H1 (cell line): ENCODE measurements around the gene DAPK1. TPM values are rescaled to one million over a fixed set of nuclear protein-coding genes. Genes with fewer than 3 reads are reported as not detected.

Experiments used
- CTCF ChIA-PET: fragments of 300-600 bp; sonication (Branson Sonifier 250); formaldehyde crosslinking; loops from one replicate; lab custom pipeline; 2021; ENCODE audit not compliant: partially characterized antibody; lab: Charles Lee
- POLR2A ChIA-PET: fragments of 300-600 bp; sonication (Branson Sonifier 250); formaldehyde crosslinking; loops from one replicate; lab custom pipeline; 2021; ENCODE audit warnings: inconsistent platforms; ENCODE audit not compliant: partially characterized antibody; lab: Charles Lee
- DNase-seq, 2 experiments: peaks; one replicate each; pipeline versions ENCODE4 v3.0.0 to v3.0.0-alpha.2; 2010 to 2022; ENCODE audit warnings: low spot score in 2 of 2, low read depth in 1 of 2, mixed read lengths in 1 of 2
- FAIRE-seq: peaks from 2 replicates; lab custom pipeline; 2011; peaks lifted over from hg19 to GRCh38; lab: Jason Lieb, UNC
- H2AFZ ChIP-seq: 2 replicates; pipeline ENCODE4 v1.8.1; 2012; ENCODE audit warnings: low read length, inconsistent platforms
- H2AK5ac ChIP-seq: 2 replicates; pipeline ENCODE4 v1.6.1; 2013; ENCODE audit warnings: low read depth, low read length
- H2BK120ac ChIP-seq: replicated peaks from 2 replicates; pipeline ENCODE3; 2013; ENCODE audit warnings: low read depth, low read length, inconsistent platforms
- H2BK12ac ChIP-seq: 2 replicates; pipeline ENCODE4 v1.6.1; 2013; ENCODE audit warnings: low read depth, low read length
- H2BK15ac ChIP-seq: 2 replicates; pipeline ENCODE4 v1.6.1; 2013; ENCODE audit warnings: low read length
- H2BK20ac ChIP-seq: 2 replicates; pipeline ENCODE4 v1.6.1; 2013; ENCODE audit warnings: low read length
- H2BK5ac ChIP-seq: 2 replicates; pipeline ENCODE4 v1.6.1; 2013; ENCODE audit warnings: low read depth, low read length
- H3K14ac ChIP-seq: 2 replicates; pipeline ENCODE4 v1.6.1; 2013; ENCODE audit warnings: inconsistent platforms; ENCODE audit not compliant: insufficient read length
- H3K18ac ChIP-seq: 2 replicates; pipeline ENCODE4 v1.6.1; 2013; ENCODE audit warnings: low read length; ENCODE audit errors: extremely low read depth
- H3K23ac ChIP-seq: 2 replicates; pipeline ENCODE4 v1.6.1; 2013; ENCODE audit warnings: inconsistent platforms; ENCODE audit not compliant: insufficient read length
- H3K23me2 ChIP-seq: 2 replicates; pipeline ENCODE4 v1.6.1; 2013; ENCODE audit warnings: low read depth, low read length
- H3K27ac ChIP-seq: 2 replicates; pipeline ENCODE4 v1.6.1; 2011; ENCODE audit warnings: low read depth, low read length, inconsistent platforms
- H3K27me3 ChIP-seq, 4 experiments: replicated peaks in 1 of 4; 1 replicate in 1 of 4; 2 replicates in 3 of 4; pipeline versions ENCODE4 v1.6.1 to v1.8.1; 2011 to 2013; ENCODE audit warnings: low read length in 3 of 4, mild to moderate bottlenecking in 3 of 4, inconsistent platforms in 2 of 4, mixed read lengths in 2 of 4, moderate library complexity in 1 of 4; ENCODE audit not compliant: control insufficient read depth in 3 of 4, insufficient read depth in 3 of 4; ENCODE audit errors: extremely low read depth in 1 of 4
- H3K36me3 ChIP-seq, 4 experiments: 2 replicates each; pipeline versions ENCODE4 v1.6.1 to v1.8.1; 2011 to 2013; ENCODE audit warnings: mild to moderate bottlenecking in 4 of 4, low read length in 3 of 4, moderate library complexity in 2 of 4, control low read depth in 1 of 4, inconsistent platforms in 1 of 4; ENCODE audit not compliant: insufficient read depth in 4 of 4, control insufficient read depth in 2 of 4
- H3K4ac ChIP-seq: replicated peaks from 2 replicates; pipeline ENCODE3; 2013; ENCODE audit warnings: low read length, low read depth, mixed read lengths, inconsistent platforms; ENCODE audit not compliant: insufficient read length
- H3K4me1 ChIP-seq, 4 experiments: replicated peaks in 1 of 4; 1 replicate in 1 of 4; 2 replicates in 3 of 4; pipeline versions ENCODE4 v1.6.1 to v1.8.1; 2011 to 2013; ENCODE audit warnings: low read length in 3 of 4, inconsistent platforms in 2 of 4, mixed read lengths in 1 of 4; ENCODE audit not compliant: insufficient read depth in 4 of 4, control insufficient read depth in 3 of 4
- H3K4me2 ChIP-seq, 2 experiments: 2 replicates each; pipeline versions ENCODE4 v1.6.1 to v1.8.1; 2011 to 2013; ENCODE audit warnings: low read depth in 2 of 2, low read length in 2 of 2, control low read depth in 1 of 2, inconsistent platforms in 1 of 2, mild to moderate bottlenecking in 1 of 2; ENCODE audit not compliant: insufficient read depth in 1 of 2
- H3K4me3 ChIP-seq, 4 experiments: fragments of 200-600, 300-600 bp in 1 of 4; sonication (generic), shearing (Covaris generic), sonication (Bioruptor Twin) in 1 of 4; 2 replicates each; pipeline versions ENCODE4 v1.5.1 to v1.8.1; 2011 to 2016; ENCODE audit warnings: low read length in 4 of 4, low read depth in 3 of 4, control low read depth in 2 of 4, inconsistent platforms in 2 of 4, mild to moderate bottlenecking in 2 of 4, mixed read lengths in 1 of 4, moderate library complexity in 1 of 4; ENCODE audit not compliant: insufficient read depth in 2 of 4; ENCODE audit errors: extremely low read depth in 1 of 4
- H3K56ac ChIP-seq: replicated peaks from 2 replicates; pipeline ENCODE3; 2013; ENCODE audit warnings: low read depth, mild to moderate bottlenecking, mixed read lengths, low read length, inconsistent platforms; ENCODE audit not compliant: insufficient read length
- H3K79me1 ChIP-seq: 2 replicates; pipeline ENCODE4 v1.6.1; 2013; ENCODE audit warnings: low read depth, low read length, control low read depth
- H3K79me2 ChIP-seq, 2 experiments: 2 replicates each; pipeline versions ENCODE4 v1.6.1 to v1.8.1; 2012 to 2013; ENCODE audit warnings: low read length in 2 of 2, mild to moderate bottlenecking in 2 of 2, inconsistent platforms in 1 of 2; ENCODE audit not compliant: insufficient read depth in 2 of 2, control insufficient read depth in 1 of 2
- H3K9ac ChIP-seq, 4 experiments: replicated peaks in 1 of 4; 1 replicate in 1 of 4; 2 replicates in 3 of 4; pipeline versions ENCODE4 v1.6.1 to v1.8.1; 2011 to 2013; ENCODE audit warnings: low read depth in 3 of 4, low read length in 3 of 4, control low read depth in 2 of 4, mild to moderate bottlenecking in 2 of 4, moderate library complexity in 2 of 4, inconsistent platforms in 1 of 4; ENCODE audit errors: extremely low read depth in 1 of 4
- H3K9me3 ChIP-seq, 2 experiments: 2 replicates each; pipeline versions ENCODE4 v1.6.1 to v1.8.1; 2012 to 2013; ENCODE audit warnings: mild to moderate bottlenecking in 2 of 2, moderate library complexity in 2 of 2, control low read depth in 1 of 2, inconsistent platforms in 1 of 2, low read depth in 1 of 2, low read length in 1 of 2, mixed read lengths in 1 of 2; ENCODE audit not compliant: insufficient read depth in 2 of 2
- H4K20me1 ChIP-seq, 2 experiments: replicated peaks in 1 of 2; 2 replicates each; pipeline versions ENCODE3 to v1.8.1; 2011 to 2013; ENCODE audit warnings: inconsistent platforms in 2 of 2, low read length in 2 of 2, mild to moderate bottlenecking in 1 of 2; ENCODE audit not compliant: insufficient read depth in 2 of 2, control insufficient read depth in 1 of 2
- H4K5ac ChIP-seq: 2 replicates; pipeline ENCODE4 v1.6.1; 2013; ENCODE audit warnings: low read length, low read depth, mixed read lengths, inconsistent platforms; ENCODE audit not compliant: insufficient read length
- H4K8ac ChIP-seq: 2 replicates; pipeline ENCODE4 v1.8.0; 2013; ENCODE audit warnings: mild to moderate bottlenecking, moderate library complexity, low read length, inconsistent platforms; ENCODE audit not compliant: insufficient read depth; ENCODE audit errors: extremely low read depth
- H4K91ac ChIP-seq: replicated peaks from 2 replicates; pipeline ENCODE3; 2013; ENCODE audit warnings: low read length, mixed read lengths, inconsistent platforms; ENCODE audit not compliant: insufficient read length
- BRCA1 ChIP-seq: IDR thresholded peaks from 2 replicates; pipeline ENCODE4 v1.6.1; 2012; ENCODE audit warnings: low read depth, low read length, improper control_type of control experiment
- CREB1 ChIP-seq: IDR thresholded peaks from 2 replicates; pipeline ENCODE4 v1.6.1; 2012; ENCODE audit warnings: inconsistent platforms
- CTCF ChIP-seq, 3 experiments: IDR thresholded peaks; 1 replicate in 2 of 3; 2 replicates in 1 of 3; pipeline versions ENCODE4 v1.5.1 to v1.6.1; 2011; ENCODE audit warnings: low read length in 3 of 3, mild to moderate bottlenecking in 3 of 3, inconsistent platforms in 2 of 3, low read depth in 1 of 3, moderate library complexity in 1 of 3; ENCODE audit not compliant: insufficient read depth in 1 of 3; ENCODE audit errors: control extremely low read depth in 1 of 3
- KDM1A ChIP-seq: fragments of 200-600, 300-600 bp; sonication (generic); IDR thresholded peaks from 2 replicates; pipeline ENCODE4 v1.7.1; 2016; ENCODE audit warnings: mild to moderate bottlenecking, low read length, borderline replicate concordance
- KDM5A ChIP-seq: fragments of 200-600 bp; IDR thresholded peaks from 2 replicates; pipeline ENCODE4 v1.7.1; 2012; ENCODE audit warnings: mild to moderate bottlenecking, low read length, inconsistent platforms, mixed read lengths
- RAD21 ChIP-seq, 2 experiments: IDR thresholded peaks in 1 of 2; conservative IDR thresholded peaks in 1 of 2; 2 replicates each; pipeline ENCODE4 v1.6.1; 2011; ENCODE audit warnings: low read depth in 2 of 2, low read length in 2 of 2, improper control_type of control experiment in 1 of 2, inconsistent platforms in 1 of 2, mild to moderate bottlenecking in 1 of 2, moderate library complexity in 1 of 2
- WGBS, 2 experiments: shearing (Covaris generic) in 1 of 2; methylation state at CpG; one replicate each; pipeline versions ENCODE4 v1.1.6 to v1.1.7; 2013 to 2015; ENCODE audit warnings: low lambda C conversion rate in 2 of 2, mixed read lengths in 2 of 2, inconsistent platforms in 1 of 2, low coverage in 1 of 2, missing lambda C conversion rate in 1 of 2; ENCODE audit not compliant: insufficient replicate concordance in 2 of 2, insufficient coverage in 1 of 2, insufficient read length in 1 of 2; ENCODE audit errors: extremely low coverage in 1 of 2, missing lambda C conversion rate in 1 of 2; 5-methylcytosine and 5-hydroxymethylcytosine counted together
- polyA plus RNA-seq, 7 experiments: library from polyadenylated mRNA; depleted of rRNA in 3 of 7; stranded (reverse) in 5 of 7; unstranded in 2 of 7; fragments of >200 nt in 5 of 7; fragments of 200-250 nt in 2 of 7; gene quantifications; 1 replicate in 5 of 7; 2 replicates in 1 of 7; 4 replicates in 1 of 7; pipeline versions ENCODE4 v1.2.1 to v1.2.3, GENCODE V29; 2011 to 2013; ENCODE audit warnings: missing spikeins in 2 of 7, mixed read lengths in 2 of 7
- total RNA-seq: library from RNA; stranded (reverse); fragmentation: NEBNext Ultra II Directional; extraction: Animal tissue kit (Norgen Biotek cat#: 25700); gene quantifications from 2 replicates; pipeline ENCODE4 v1.2.1, GENCODE V29; 2021

Gene DAPK1
- total and polyA plus RNA-seq, 2 of the 8 experiments (the other 6 are each of a cell fraction or from before 2014, with no cell fraction given) = 62.4 to 131 TPM

DNA sequence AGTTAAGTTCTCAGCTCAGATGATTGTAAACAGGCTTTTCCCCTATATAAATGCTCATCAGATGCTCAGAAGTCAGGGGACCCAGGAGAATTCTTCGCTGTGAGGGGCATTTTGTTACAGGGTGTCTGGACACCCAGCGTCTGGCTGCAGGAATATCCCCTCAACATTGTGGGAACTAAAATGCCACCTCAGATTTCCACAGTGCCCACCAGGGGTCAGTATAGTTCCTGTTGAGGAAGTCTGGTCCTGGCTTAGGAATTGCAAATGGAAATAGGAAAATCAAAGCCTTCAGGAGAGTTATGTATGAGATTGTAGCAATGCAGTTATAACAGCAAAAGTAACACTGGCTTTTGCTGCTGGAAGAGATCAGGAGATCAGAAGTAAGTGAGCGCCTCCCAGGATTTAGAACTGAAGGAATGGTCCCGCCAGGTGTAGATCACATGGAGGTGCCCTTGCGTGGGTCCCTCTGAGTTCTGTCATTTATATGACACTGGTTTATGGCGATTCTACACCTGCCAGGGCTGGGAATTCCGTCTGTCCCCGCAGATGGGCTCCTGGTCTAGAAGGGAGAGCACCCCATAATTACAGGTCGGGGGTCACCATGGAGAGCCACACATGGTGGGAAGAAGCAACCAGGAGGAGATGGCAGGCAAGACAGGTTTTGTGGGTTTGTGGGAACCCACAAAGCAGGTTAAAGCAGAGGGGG, 181.1 kb downstream of the DAPK1 start:
- H3K79me1 ChIP-seq = peaks cover 2% of the 10 kb centered on the region; the same call in 1 of the 2 replicates
- no peak overlapping the region for H4K8ac ChIP-seq
- H2BK5ac ChIP-seq = no peak overlapping the region
- H2BK12ac ChIP-seq = no peak overlapping the region
- no peak overlapping the region for H2AK5ac ChIP-seq
- no peak overlapping the region for H3K14ac ChIP-seq
- no peak overlapping the region for H3K18ac ChIP-seq
- TF ChIP-seq RAD21 (IDR thresholded peaks at IDR 0.05 in 1 of 2, conservative IDR thresholded peaks at IDR 0.05 in 1 of 2; ENCODE audit: low read depth in 2 of 2, low read length in 2 of 2) = peak; percentile 62 to 71
- TF ChIP-seq CTCF (IDR thresholded peaks at IDR 0.05; ENCODE audit: control extremely low read depth in 1 of 3, insufficient read depth in 1 of 3, low read depth in 1 of 3, low read length in 3 of 3) = peak; percentile 24 to 84 (median 77)
- no peak for TF ChIP-seq KDM1A
- TF ChIP-seq BRCA1 = no peak
- no peak for TF ChIP-seq KDM5A
- TF ChIP-seq CREB1 = no peak
- 82% methylated on average over 9 of the region's 9 CpGs; no CpG with 5 or more reads in 1 of the 2 experiments for WGBS, 2 experiments
- H3K27ac ChIP-seq = no peak overlapping the region
- H3K9me3 ChIP-seq = no peaks in the 10 kb centered on the region
- H3K4ac ChIP-seq = no peak overlapping the region
- no peak overlapping the region for H3K9ac ChIP-seq
- H4K5ac ChIP-seq = no peak overlapping the region
- H3K4me2 ChIP-seq = no peak overlapping the region
- peak; percentile 82 for FAIRE-seq
- peaks cover 0 to 4% of the 10 kb centered on the region in 2 experiments for H4K20me1 ChIP-seq
- no peak overlapping the region for H3K23ac ChIP-seq
- no peak overlapping the region for H2BK20ac ChIP-seq
- DNase-seq = peak in 1 of 2 experiments; percentile 72
- no peak overlapping the region for H2BK15ac ChIP-seq
- no peak overlapping the region for H2AFZ ChIP-seq
- CTCF ChIA-PET = interaction anchor here (0.8 to 4.0 kb wide), 5 partner anchors 16 to 336 kb away, joined by 3 to 31 read pairs (median 3); no protein-coding TSS in a partner anchor
- H2BK120ac ChIP-seq = no peak overlapping the region
- H3K56ac ChIP-seq = no peak overlapping the region
- H3K27me3 ChIP-seq = no peaks in the 10 kb centered on the region
- H3K79me2 ChIP-seq = no peaks in the 10 kb centered on the region
- H3K4me3 ChIP-seq = no peak overlapping the region
- H3K4me1 ChIP-seq = no peaks in the 10 kb centered on the region
- POLR2A ChIA-PET = no interaction called here
- H3K36me3 ChIP-seq = peaks cover 5 to 24% (median 13%) of the 10 kb centered on the region in 4 experiments; a peak in 7 of 8 replicates
- no peaks in the 10 kb centered on the region for H3K23me2 ChIP-seq
- no peak overlapping the region for H4K91ac ChIP-seq
